ENCODE data around the gene CDHR5. TPM values are rescaled to one million over a fixed set of nuclear protein-coding genes. Genes with fewer than 3 reads are reported as not detected.

The CDHR5 gene
- total RNA-seq, 1 donor, result not detected

GRCh38 chr11:617912-618682 lies 6.7 kb downstream of the CDHR5 start:
- no peak for TF ChIP-seq CTCF (IDR thresholded peaks at IDR 0.05; ENCODE audit: insufficient read depth, low read length)
- no peak for DNase-seq (ENCODE audit: low read depth)
- no peak overlapping the region for H3K4me3 ChIP-seq (ENCODE audit: low read depth, low read length)

GRCh38 chr11:617199-617911 lies 7.4 kb downstream of the CDHR5 start:
- no peak overlapping the region for H3K4me3 ChIP-seq (ENCODE audit: low read depth, low read length)
- no peak for TF ChIP-seq CTCF (IDR thresholded peaks at IDR 0.05; ENCODE audit: insufficient read depth, low read length)
- no peak for DNase-seq (ENCODE audit: low read depth)

GRCh38 chr11:616320-617198 lies 8.2 kb downstream of the CDHR5 start:
- no peak for TF ChIP-seq CTCF (IDR thresholded peaks at IDR 0.05; ENCODE audit: insufficient read depth, low read length)
- no peak overlapping the region for H3K4me3 ChIP-seq (ENCODE audit: low read depth, low read length)
- DNase-seq (ENCODE audit: low read depth), result no peak

GRCh38 chr11:615504-616319 lies 9.0 kb downstream of the CDHR5 start, which contains the start of gene IRF7:
Gene IRF7, minus strand, starts transcription at chr11:615950. Its CDS starts 586 bp downstream, at chr11:615364.
- peak; percentile 87 for DNase-seq (ENCODE audit: low read depth)
- TF ChIP-seq CTCF (IDR thresholded peaks at IDR 0.05; ENCODE audit: insufficient read depth, low read length), result no peak
- peak within 1 kb of the TSS; percentile 78 for H3K4me3 ChIP-seq (ENCODE audit: low read depth, low read length)

GRCh38 chr11:614623-615503 lies 9.9 kb downstream of the CDHR5 start:
- no peak for DNase-seq (ENCODE audit: low read depth)
- no peak for TF ChIP-seq CTCF (IDR thresholded peaks at IDR 0.05; ENCODE audit: insufficient read depth, low read length)
- H3K4me3 ChIP-seq (ENCODE audit: low read depth, low read length), result peak overlapping the region; percentile 78
